GF-D8 (cell line): ENCODE results near the gene PHLDA2.

Source experiments
- DNase-seq: peaks from one replicate; lab custom pipeline; 2025; lab: John Stamatoyannopoulos, UW

PHLDA2 gene

DNA sequence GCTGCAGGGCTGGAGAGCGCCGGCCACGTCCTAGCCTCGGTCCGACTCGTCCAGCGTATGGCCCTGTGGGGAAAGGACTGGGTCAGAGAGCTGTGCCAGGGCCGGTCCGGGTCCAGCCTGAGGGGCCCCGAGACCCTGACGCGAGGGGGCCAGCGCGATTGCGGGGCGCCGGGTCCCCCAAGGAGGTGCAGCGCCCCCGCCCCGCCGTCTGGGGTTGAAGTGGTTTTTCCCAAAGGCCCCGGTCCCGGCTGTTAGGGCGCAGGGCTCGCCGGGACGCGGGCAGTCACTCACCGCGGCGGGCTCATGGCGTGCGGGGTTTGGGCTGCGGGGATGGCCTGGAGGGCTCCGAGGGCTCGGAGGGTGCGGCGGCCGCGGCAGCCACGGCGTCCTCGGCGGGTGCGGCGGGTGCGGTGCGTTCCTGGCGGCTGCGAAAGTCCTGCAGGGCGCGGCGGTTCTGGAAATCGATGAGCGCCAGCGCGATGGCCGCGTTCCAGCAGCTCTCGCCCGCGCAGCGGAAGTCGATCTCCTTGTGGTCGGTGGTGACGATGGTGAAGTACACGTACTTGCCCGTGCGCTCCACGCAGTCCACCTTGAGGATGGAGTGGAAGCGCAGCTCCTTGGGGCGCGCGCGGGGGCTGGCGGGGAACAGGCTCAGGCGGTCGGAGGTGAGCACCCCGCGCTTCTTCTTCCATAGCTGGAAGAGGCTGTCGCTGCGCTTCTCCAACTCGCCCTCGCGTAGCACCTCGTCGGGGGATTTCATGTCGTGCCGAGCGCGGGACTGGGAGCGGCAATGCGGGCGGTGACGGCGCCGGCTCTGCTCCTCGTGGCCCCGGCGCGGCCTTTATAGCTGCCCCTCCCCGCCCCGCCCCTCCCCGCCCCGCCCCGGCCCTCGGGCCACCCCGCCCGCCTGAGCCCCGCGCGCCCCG, at the start of gene PHLDA2:
Gene PHLDA2, minus strand, starts transcription at position 816 of the 926 bp plus-strand sequence. Its CDS starts 56 bp downstream, at position 760.
- DNase-seq: no peak

- DNase-seq: no peak
Measured at GRCh38 chr11:2977113-2977512, 47.9 kb upstream of the PHLDA2 start.

GRCh38 chr11:2976294-2977063, 47.3 kb upstream of the PHLDA2 start:
- DNase-seq: no peak

- no peak for DNase-seq
Measured at GRCh38 chr11:2975594-2975993, 46.4 kb upstream of the PHLDA2 start.

- DNase-seq: no peak
Measured at GRCh38 chr11:2974272-2974671, 45.1 kb upstream of the PHLDA2 start.

GRCh38 chr11:2968341-2968900, 39.2 kb upstream of the PHLDA2 start:
- DNase-seq: no peak

- DNase-seq: no peak
Measured at GRCh38 chr11:2964782-2965181, 35.6 kb upstream of the PHLDA2 start.

GRCh38 chr11:2963761-2964160, 34.5 kb upstream of the PHLDA2 start:
- DNase-seq: no peak

- no peak for DNase-seq
Measured at GRCh38 chr11:2963112-2963754, 34.0 kb upstream of the PHLDA2 start.

DNA sequence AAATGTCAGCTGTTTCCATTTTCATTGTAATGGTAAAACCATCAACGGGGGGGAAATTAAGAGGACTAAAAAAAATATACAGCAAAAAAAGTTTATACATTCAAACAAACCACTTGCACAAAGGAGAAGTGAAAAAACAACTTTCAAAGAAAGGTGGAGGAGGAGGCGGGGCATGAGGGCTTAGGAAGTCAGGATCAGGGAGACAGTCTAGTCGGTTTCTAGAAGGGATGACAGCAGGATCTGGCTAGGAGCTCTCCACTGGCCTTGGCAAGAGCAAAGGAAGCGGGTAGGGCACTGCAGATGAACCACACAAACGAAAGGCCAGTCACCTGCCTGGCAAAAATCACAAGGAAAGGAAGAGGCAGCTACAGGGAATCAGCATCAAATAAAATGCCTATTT, 31.9 kb upstream of the PHLDA2 start:
- DNase-seq: no peak

GRCh38 chr11:2960139-2960538, 30.9 kb upstream of the PHLDA2 start:
- DNase-seq: no peak

- peak; percentile 3 for DNase-seq
Measured at GRCh38 chr11:2958251-2958650, 29.0 kb upstream of the PHLDA2 start.

GRCh38 chr11:2955906-2956476, 26.8 kb upstream of the PHLDA2 start:
- DNase-seq: no peak

DNA sequence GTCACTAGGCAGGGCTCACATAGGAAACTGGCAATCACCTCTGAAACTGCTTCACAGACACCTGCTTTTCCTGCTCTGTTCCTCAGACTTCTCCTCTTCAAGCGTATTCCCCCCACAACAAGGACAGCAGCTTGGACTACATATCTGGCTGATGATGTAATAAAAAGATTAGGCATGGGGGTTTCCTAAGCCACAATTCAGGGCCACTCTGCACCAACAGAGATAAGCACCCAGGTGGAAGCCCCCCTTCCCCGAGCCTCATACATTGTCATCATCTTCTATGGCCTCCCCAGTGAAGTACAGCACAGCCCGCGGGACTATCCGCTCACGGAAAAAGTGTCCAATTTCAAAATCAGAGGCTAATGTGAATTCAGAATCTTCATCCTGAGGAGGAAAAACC, 25.0 kb upstream of the PHLDA2 start:
- no peak for DNase-seq

DNA sequence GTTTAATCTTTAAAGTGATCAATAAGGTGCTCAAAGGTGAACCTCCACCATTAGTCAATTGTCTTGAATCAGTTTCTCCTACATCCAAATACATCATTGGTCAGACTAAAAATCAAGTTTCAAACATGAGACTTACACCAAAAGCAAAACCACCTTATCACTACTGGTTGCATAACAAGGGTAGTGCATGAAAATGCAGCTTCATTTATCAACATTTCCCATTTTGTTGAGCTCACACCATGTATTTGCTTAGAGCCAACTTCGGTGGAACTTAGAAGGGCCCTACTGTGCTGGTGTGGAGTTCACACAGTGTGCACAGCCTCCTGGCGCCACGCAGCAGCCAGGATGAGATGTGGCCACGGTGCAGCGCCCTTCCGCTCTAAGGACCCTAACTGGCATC, 23.1 kb upstream of the PHLDA2 start:
- DNase-seq: no peak

DNA sequence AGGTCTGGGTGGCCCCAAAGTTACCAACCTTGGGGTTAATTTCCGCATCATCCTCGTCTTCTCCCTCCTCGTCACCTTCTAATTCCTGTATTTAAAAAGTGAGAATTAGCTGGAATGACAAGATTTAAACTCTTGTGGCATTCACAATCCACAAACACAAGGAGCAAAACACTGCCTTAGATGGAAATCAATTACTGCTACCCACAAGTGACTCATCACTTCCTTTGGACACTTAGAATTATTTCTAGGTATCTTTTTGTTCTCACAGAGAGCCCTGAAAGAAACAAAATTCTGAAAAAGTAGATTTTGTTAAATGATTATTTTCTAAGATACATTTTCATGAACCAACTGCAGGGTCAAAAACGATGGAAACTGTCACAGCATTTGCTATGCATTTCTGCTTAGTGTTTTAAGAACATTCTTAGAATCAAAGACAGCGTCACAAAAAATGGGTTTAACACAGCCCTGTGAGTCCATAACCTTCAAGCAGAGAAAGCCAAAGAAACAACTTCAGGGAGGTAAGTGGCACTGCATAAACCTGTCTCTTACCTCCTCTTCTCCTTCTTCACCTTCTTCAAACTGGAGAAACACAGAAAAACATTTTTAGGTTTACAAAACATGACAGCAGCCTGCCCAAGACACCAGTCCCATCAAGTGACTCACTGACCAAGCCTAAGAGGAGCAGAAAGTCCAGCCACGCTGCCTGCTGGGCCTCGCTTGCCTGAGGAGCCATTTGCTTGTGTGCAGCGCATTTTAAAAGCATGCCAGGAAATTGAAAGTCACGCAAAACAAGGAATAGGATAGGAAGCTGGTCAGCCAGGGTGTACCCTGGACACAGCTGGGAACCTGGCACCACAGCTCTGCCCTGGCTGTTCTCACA, 22.3 kb upstream of the PHLDA2 start:
- no peak for DNase-seq

DNA sequence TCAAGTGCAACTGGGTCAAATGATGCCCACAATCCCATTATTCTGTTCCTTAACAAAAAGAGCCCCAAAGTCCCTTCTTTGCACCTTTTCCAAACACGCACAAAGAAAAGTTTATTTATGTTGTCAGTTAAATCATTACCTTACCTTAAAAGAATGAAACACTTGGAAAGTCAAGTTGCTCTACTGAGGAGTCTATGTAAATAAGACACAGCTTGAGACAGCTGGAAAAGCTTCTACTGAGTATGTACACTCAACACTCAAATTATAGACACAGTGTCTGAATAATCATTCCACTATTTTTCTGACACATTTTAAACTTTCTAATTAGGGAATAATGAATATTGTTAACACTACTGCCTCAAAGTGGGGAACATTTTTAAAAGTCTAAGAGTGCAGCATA, 21.6 kb upstream of the PHLDA2 start:
- DNase-seq: no peak

GRCh38 chr11:2949920-2950319, 20.7 kb upstream of the PHLDA2 start:
- DNase-seq: no peak

- no peak for DNase-seq
Measured at GRCh38 chr11:2947744-2948143, 18.5 kb upstream of the PHLDA2 start.

DNA sequence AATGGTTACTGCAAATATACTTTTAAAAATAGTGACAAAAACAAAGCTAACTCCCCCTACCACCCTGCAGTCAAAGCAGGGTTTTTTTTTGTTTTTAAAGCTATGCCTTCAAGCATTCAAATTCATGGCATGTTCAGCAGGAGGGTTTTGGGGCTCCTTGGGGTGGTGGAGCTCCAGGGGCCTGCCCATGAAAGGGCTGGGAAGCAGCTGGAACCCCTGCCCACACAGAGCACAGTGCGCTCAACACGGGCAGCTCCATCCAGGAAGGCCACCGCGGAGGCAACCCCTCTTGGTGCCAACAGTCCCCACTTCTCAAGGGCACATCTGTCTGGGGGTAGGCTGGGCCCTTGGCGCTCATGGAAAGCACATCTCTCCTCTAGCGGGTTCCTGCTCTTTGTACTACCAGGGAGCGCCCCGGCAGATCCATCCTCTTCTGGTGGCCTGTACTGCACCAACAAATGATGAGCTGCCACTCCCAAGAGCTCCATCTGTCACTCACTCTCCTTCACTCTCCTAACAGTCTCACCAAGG, 16.6 kb upstream of the PHLDA2 start:
- no peak for DNase-seq
